Activated CD8-positive, alpha-beta memory T cell treated with anti-CD3 and anti-CD28 coated beads for 48 hours (primary cell): ENCODE measurements around the gene UGT2B7.
"Not testable (repeated sequence)": the region's sequence is repeated elsewhere in the genome, so short reads cannot be mapped to it uniquely, and the experiment has no call there.

Experiments
- DNase-seq, 3 experiments: peaks; one replicate each; pipeline ENCODE4 v3.0.0-alpha.2; 2020; ENCODE audit warnings: low read depth in 2 of 3, low spot score in 2 of 3

The UGT2B7 gene

DNA sequence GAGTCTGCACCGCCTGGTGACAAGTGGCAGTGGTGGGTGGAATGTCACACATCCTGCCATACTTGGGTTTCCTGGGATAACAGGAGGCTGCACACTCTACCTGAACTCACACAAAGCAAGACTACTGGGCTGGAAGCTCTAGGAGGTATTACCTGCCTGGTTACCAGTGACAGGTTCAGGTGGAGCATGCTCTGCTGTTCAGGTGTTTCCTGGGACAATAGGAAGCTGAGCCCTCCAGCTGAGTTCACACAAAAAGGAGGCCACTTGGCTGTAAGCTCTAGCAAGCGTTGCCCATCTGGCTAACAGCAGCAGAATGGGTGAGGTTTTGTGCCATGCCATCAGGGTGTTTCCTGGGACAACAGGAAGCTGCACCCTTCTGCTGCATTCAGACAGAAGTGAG lies 17.4 kb upstream of the UGT2B7 start:
- no peak for DNase-seq

DNA sequence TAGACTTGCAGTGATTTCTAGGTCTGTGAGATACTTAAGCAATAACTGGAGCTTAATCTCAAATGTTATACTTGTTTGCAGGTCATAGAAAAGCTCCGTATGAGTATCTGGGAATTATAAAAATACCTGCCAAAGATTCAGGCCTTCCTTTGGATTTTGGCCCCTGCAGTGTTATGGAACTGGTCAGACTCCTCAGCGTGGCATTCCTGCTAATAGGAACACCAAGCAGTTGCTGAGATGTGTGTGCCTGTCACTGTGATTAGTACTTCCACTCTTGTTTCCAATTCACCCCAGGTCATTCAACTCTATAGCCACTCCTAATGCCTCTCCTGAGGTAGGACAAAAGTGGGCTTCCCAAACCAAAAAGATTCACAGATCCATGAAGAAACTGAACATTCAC lies 7.8 kb upstream of the UGT2B7 start:
- no peak for DNase-seq

DNA sequence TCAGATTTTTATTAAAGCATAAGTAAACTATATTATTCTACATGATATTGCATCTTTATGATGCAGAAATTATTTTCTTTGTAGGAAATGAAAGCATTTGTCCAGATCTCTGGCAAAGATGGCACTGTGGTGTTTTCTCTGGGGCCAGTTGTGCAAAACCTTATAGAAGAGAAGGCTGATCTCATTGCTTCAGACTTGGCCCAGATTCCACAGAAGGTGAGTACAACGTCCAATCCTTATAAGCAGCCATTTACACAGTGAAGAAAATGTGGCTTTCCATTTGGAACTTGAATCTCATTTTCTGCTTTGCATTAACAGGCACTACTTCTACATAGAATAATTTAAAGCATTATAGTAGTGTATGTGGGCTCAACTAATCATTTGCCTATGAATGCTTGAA lies 6.9 kb upstream of the UGT2B7 start:
- DNase-seq, result no peak

DNA sequence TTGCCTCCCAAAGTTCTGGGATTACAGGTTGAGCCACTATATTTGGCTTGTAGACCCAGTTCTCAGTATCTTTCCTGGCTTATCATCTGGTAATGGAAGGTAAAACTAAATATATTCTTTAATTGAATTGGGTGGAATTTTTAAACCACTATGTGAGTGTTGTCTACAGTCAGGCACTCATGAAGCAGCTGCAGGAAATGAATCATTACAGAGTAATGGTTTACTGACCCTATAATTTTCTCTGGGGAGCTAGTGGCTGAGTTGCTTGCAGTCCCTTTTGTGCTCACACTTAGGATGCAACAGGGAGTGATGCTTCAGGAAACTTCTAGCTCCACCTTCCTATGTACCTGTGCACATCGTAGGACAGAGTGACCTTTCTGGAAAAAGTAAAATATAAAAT lies 4.1 kb upstream of the UGT2B7 start:
- no peak for DNase-seq

DNA sequence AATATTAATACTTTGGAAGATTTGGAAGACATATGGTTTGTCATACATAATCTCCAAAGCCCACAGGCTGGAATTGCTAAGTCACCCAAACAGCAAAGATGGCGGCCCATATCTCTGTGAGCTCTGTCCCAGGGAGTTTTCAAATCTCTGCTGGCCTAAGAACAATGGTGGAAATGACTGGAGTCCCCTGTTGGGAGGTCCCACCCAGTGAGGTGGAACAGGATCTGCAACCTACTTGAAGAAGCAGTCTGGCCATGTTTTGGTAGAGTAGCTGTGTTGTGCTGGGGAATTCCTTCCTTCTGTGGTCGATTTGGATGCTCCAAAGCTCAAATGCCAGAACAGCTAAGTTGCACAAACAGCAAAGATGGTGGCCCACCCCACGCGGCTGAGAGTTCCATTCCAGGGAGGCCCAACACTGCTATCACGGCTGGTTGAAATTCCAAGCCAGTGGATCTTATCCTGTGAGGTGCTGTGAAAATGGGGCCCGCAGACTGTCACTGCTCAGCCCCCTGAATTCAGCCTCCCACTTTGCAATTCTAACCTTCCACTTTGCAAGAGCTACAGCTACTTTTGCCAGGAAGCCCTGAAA lies 3.2 kb upstream of the UGT2B7 start:
- DNase-seq, result no peak

DNA sequence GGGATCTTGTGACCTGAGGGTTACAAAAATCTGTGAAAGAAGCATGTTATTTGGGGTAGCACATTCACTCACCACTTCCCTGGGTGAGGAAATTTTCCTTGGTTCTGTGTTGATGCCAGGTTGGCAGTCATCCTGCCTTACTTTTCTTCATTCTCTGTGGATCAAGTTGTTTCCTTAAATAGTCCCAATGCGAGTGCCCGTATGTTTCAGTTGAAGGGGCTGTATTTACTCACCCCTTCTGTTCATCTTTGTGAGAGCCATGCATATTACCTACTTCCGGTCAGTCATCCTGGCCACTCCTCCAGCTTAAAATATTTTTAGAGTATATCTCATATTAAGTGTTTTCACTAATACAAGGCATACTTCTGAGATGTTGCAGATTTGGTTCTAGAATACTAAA lies 2.6 kb upstream of the UGT2B7 start:
- no peak for DNase-seq

DNA sequence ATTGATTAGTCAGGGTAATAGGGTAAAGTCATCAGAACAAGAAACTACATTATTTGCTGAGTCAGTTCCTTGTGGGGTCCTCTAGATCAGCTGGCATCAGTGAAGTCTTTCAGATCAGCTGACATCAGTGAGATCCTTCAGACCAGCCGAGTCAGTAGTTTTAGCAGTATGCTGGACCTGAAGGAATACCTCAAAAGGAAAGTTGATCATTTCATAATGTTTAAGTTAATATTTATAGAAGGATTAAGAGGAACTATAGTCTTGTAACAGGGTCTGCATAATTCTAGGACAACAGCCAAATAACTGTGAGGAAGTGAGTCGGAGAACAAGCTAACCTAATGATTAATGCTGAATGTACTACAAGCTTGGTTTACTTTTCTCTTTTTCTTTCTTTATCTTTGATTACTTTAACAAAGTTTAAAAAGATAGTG lies 958 bp upstream of the UGT2B7 start:
- DNase-seq, result no peak

DNA sequence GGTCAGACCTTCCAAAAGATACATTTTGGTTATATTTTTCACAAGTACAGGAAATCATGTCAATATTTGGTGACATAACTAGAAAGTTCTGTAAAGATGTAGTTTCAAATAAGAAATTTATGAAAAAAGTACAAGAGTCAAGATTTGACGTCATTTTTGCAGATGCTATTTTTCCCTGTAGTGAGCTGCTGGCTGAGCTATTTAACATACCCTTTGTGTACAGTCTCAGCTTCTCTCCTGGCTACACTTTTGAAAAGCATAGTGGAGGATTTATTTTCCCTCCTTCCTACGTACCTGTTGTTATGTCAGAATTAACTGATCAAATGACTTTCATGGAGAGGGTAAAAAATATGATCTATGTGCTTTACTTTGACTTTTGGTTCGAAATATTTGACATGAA lies 536 bp downstream of the UGT2B7 start:
- DNase-seq, result no peak

DNA sequence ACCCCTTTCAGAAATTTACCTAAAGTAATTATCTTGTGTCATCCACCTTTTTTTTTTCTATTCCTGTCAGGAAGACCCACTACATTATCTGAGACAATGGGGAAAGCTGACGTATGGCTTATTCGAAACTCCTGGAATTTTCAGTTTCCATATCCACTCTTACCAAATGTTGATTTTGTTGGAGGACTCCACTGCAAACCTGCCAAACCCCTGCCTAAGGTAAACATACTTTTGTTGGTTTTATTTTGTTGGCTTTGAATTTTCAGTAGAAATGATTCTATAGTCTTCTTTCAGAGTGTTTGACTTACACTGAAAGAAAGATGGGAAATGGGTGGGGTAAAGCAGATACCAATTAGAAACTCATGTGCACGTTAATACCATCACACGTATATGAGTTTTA lies 2.2 kb downstream of the UGT2B7 start:
- no peak for DNase-seq

DNA sequence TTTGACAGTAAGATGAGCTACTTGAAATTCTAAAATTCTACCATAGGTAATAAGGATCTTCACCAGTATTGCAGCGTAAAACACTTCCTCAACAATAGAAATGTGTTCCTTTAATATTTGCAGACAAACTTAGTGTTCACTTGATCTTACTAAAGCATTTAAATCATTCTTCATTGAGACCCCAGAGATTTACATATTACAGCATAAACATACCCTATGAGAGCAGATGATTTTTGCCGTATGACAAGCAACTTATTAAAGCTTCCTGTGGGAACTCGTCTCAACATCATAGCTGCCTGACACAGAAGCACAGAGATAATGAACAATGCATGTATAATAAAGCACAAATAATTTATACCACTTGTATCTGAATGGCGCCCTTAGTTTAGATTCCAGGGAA lies 3.6 kb downstream of the UGT2B7 start:
- DNase-seq, result no peak

DNA sequence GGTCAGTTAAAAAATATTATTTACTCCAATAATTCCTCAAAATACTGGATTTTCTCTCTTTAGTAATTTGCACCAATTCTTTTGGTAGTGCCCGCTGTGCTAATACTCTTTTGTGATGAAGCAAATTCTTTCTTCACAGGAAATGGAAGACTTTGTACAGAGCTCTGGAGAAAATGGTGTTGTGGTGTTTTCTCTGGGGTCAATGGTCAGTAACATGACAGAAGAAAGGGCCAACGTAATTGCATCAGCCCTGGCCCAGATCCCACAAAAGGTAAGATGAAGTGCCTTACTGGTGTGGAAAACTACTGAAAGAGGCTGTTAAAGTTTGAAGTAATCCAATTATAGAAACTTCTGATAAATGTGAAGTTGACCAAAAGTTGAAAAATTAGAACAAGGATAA lies 6.4 kb downstream of the UGT2B7 start:
- DNase-seq, result not testable (repeated sequence)

DNA sequence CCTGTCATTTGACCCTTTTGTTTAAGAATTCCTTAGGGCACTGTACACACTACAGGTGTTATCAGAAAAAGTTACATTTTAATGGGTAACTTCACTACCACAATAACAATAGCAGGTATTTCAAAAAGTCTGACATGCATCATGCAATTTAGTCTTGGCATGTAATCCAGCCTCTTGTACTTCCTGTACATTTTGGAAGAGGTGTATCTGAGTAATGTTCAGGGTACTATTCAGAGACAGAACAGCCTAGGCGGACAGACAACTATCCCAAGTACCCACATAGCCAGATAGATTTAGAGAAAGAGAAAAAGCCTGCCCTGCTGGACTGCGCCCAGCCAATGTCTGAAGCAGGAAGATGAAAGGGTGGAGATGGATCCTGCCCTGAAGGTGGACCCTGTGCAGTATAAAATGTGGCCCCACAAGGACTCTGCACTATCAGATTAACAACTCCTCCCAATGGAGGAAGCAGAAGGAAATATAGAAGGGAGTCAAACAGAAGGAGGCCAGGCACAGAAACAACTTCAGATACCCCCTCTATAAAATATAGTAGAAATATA lies 8.5 kb downstream of the UGT2B7 start:
- no peak for DNase-seq

DNA sequence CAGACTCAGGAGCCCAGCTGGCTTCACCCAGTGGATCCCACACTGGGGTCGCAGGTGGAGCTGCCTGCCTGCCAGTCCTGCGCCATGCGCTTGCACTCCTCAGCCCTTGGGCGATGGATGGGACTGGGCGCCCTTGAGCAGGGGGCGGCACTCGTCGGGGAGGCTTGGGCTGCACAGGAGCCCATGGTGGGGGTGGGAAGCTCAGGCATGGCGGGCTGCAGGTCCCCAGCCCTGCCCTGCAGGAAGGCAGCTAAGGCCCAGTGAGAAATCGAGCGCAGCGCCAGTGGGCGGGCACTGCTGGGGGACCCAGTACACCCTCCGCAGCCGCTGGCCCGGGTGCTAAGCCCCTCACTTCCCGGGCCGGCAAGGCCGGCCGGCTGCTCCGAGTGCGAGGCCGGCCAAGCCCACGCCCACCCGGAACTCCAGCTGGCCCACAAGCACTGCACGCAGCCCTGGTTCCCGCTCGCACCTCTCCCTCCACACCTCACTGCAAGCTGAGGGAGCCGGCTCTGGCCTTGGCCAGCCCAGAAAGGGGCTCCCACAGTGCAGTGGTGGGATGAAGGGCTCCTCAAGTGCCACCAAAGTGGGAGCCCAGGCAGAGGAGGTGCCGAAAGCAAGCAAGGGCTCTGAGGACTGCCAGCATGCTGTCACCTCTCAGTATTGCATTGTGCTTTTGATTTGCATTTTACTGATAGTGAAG lies 19.0 kb downstream of the UGT2B7 start:
- not testable (repeated sequence) for DNase-seq

DNA sequence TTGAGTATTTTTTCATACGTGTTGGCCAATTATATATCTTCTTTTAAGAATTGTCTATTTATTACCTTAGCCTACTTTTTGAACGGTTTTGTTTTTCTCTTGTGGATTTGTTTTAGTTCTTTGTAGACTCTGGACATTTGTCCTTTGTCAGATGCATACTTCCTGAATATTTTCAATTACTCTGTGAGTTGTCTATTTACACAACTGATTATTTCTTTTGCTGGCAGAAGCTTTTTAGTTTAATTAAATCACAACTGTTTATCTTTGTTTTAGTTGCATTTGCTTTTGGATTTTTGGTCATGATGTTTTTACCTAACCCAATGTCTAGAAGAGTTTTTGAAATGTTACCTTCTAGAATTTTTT lies 19.6 kb downstream of the UGT2B7 start:
- DNase-seq, result no peak

DNA sequence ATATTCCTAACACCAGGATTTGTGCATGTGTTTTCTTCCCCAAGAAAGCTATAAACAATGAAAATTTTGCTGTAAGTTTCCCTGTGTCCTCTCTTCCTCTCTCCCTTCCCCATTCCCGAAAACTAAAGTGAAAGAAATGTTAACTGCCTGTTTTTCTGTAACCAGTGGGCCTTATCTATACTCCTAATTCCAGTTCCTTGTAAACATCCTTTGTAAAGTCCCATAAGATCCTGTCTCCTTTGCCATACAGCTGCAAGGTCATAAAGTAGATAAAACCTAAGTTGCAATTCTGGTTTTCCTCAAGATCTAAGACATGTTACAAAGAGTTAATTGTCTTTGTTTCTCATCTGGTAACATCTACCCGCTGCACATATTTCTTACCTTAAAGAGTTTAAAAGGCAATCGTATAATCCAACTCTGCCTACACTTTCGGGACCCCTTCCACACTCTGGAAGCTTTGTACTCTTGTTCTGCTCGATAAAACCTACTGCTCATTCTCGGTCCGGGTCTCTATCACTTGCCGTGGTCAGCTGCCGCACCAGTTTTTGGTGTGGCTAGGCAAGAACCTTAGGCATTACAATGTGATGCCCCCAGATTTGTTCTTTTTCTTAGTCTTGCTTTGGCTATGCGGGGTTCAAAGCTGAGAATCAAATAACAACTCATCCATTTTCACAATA lies 20.5 kb downstream of the UGT2B7 start:
- no peak for DNase-seq

DNA sequence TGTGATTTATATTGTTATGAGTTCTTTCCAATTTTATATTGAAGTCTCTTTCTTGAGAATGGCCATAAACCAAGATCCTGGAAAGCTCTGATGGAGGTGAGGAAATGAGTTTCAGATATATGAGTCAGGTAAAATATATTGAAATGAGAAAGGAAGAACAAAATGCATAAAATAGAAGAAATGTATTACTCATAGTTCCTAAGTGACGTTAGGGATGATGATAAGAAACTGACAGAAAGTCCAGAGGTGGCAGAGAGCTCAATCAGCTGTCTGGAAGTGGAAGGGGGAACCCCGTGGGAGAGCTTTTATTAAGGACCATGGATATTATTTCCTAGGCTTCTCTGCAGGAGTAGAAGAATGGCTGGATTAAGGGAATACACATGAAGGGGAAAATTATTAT lies 24.6 kb downstream of the UGT2B7 start:
- DNase-seq, result no peak

DNA sequence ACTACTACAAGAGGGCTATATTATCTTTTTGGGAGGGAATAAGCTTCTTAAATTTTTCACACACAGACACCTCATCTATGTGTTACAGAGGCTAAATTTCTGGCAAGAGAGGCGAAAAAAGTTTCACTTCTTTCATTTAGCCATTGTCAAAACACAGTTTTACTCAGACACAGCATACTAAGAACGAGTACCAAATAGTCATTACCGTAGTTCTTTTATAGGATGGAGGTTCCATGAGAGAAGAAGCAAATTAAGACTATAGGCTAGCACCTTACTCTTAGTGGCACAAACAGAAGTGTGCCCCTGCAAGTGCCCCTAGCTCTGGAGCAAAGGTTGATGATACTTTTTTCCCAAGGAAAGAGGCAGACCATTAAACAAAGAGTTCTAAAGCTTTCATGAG lies 26.2 kb downstream of the UGT2B7 start:
- DNase-seq, result no peak

DNA sequence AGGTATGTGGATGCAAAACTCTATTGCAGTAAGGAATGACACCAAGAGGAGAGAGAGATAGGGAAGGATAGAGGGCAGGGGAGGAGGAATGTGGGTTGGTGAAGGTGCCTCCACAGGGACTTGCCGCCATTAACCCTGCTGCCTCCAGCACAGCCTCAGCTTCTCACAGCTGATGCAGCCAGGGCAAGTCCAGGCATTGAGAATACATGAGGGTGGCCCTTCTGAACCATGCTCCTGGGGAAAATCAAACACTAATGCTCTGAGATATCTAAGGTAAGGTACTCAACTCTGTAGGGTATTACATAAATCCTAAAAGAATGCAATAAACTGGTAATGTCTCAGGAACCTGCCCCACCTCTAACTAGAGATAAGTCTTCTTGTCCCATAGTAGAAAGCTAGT lies 28.7 kb downstream of the UGT2B7 start:
- DNase-seq, result no peak

DNA sequence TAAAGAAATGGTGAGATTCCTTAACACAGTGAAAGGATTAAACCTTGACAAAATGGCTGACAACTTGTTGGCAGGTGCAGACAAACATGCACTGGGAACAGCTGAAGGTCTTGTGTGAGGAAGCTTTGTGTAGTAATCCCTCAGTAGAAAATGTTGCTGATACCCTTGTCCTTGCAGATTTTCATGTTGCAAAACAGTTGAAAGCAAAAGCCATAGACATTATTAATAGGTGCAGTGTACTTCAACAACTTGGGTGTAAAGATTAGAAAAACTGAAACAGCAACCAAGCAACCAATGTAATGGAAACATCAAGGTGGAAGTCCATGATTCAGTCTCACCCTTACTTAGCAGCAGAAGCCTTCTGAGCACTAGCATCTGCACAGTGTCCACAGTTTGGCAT lies 29.8 kb downstream of the UGT2B7 start:
- no peak for DNase-seq

DNA sequence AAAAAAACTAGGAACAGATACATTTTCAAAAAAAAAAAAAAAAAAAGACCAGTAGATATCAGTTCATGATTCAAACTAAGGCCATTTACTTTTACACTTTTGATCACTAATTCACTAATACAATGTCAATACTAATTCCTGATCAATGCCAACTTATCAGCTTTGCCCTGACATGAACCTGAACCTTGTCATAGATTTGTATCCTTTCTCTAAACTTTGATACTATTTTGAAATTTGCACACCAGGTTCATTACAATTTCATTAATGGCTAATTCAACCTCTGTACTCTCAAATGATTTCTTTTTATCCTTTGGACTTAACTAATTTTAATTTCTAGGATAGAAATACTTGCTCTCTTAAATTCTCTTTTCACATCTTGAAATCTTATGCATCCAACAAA lies 37.7 kb downstream of the UGT2B7 start:
- no peak for DNase-seq

DNA sequence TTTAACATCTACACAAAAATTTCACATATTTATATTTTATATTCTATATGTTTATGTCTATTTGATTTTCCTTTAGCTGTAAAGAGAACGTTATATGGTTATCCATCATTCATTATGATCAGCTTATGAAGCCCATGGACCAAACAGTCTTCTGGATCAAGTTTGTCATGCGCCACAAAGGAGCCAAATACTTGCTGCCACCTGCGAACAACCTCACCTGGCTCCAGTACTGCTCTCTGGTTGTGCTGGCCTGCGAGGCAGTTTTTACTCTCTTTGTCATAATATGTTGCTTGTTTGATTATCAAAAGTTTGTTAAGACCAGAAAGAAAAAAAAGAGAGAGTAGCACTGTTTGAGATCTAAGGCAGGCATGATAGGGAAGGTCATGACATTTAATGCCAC lies 38.2 kb downstream of the UGT2B7 start:
- DNase-seq, result no peak

DNA sequence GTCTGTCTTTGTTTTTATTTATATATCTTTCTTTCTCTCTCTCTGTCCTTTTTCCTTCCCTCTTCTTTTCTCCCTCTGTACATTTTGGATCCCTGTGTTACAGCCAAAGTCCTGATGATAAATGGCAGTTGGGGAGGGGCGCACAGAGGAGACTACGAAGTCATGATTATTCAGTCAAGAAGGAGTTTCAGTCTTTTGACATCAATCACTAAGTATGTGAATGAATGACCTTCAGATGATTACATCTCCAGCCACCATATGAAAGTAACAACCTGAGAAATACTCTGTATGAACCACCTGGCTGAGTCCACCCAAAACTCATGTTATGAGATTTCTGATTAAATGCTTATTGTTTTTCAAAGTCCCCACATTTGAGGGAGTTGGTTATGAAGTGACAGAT lies 45.0 kb downstream of the UGT2B7 start:
- DNase-seq, result no peak

DNA sequence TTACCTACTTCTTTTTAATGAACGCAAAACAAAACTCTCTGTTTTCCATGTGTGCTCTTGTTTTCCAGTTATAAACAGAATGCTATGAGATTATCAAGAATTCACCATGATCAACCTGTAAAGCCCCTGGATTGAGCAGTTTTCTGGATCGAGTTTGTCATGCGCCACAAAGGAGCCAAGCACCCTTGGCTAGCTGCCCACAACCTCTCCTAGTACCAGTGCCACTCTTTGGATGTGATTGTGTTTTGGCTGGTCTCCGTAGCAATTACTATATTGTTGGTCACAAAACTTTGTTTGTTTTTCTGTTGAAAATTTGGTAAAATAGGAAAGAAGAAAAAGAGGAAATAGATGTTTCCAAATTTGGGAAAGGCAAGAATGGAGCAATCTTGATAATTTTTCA lies 51.1 kb downstream of the UGT2B7 start:
- DNase-seq, result no peak
